MM.1S (cell line): ENCODE data around the gene PER1.

ENCODE experiments used
- CTCF ChIP-seq: fragments of 300-600 bp; sonication (generic); IDR thresholded peaks from 2 replicates; pipeline ENCODE4 v1.5.1; 2016; ENCODE audit warnings: antibody characterized with exemption, low read length, mixed read lengths
- EZH2 ChIP-seq: fragments of 300-600 bp; sonication (generic); optimal IDR thresholded peaks from 2 replicates; pipeline ENCODE3; 2017; ENCODE audit warnings: low read depth, mild to moderate bottlenecking, antibody characterized with exemption, low read length, mixed read lengths
- EZH2phosphoT487 ChIP-seq: fragments of 300-600 bp; sonication (generic); IDR thresholded peaks from 2 replicates; pipeline ENCODE4 v1.6.1; 2018; ENCODE audit warnings: antibody characterized with exemption, low read length

GRCh38 chr17:8104911-8105310 lies 47.3 kb downstream of the PER1 start:
- TF ChIP-seq CTCF (no peak), EZH2phosphoT487 (no peak), EZH2 (no peak)
